GM12878 (cell line): ENCODE data around the gene DSG1. TPM values are rescaled to one million over a fixed set of nuclear protein-coding genes. Genes with fewer than 3 reads are reported as not detected.

Experiments used
- ATAC-seq: fragments of 200-7000 bp; cut with Tn5 transposase; 3 replicates; pipeline ENCODE4 v1.9.1; 2020; ENCODE audit warnings: mild to moderate bottlenecking, moderate library complexity
- BruUV-seq: library from RNA; stranded (reverse); fragments of 400-500 nt; replicated peaks from 2 replicates; lab custom pipeline; 2021; lab: Mats Ljungman, UMichigan
- CTCF ChIA-PET: fragments of 300-600 bp; sonication (Branson Sonifier 250); formaldehyde crosslinking; extraction: SDS; loops from one replicate; lab custom pipeline; 2021; ENCODE audit warnings: inconsistent platforms; lab: Yijun Ruan, JAX
- POLR2A ChIA-PET: fragments of 350-600 bp; formaldehyde crosslinking; extraction: SDS; loops from one replicate; lab custom pipeline; 2021; ENCODE audit warnings: inconsistent platforms; lab: Charles Lee
- RAD21 ChIA-PET: fragments of 300-600 bp; sonication (Branson Sonifier 250); formaldehyde crosslinking; loops from one replicate; lab custom pipeline; 2023; ENCODE audit warnings: antibody characterized with exemption; ENCODE audit not compliant: unreplicated experiment; lab: Charles Lee
- SMC1A ChIA-PET: fragments of 300-600 bp; sonication (Branson Sonifier 250); formaldehyde crosslinking; loops from one replicate; lab custom pipeline; 2023; ENCODE audit not compliant: unreplicated experiment, uncharacterized antibody; lab: Charles Lee
- DNase-seq: peaks from one replicate; pipeline ENCODE4 v3.0.0-alpha.2; 2011; ENCODE audit warnings: low read depth, low spot score
- FAIRE-seq: peaks from 3 replicates; lab custom pipeline; 2011; peaks lifted over from hg19 to GRCh38; lab: Jason Lieb, UNC
- H2AFZ ChIP-seq: 2 replicates; pipeline ENCODE4 v1.6.0; 2011; ENCODE audit warnings: low read depth, low read length, control low read depth; ENCODE audit not compliant: control insufficient read depth
- H3K27ac ChIP-seq: 2 replicates; pipeline ENCODE4 v1.5.1; 2011; ENCODE audit warnings: control low read depth; ENCODE audit not compliant: control insufficient read depth, insufficient read depth
- H3K27me3 ChIP-seq, 2 experiments: replicated peaks in 1 of 2; 2 replicates each; pipeline versions ENCODE4 v1.6.0 to v1.6.1; 2011; ENCODE audit warnings: low read length in 1 of 2; ENCODE audit not compliant: control insufficient read depth in 2 of 2, insufficient read depth in 2 of 2
- H3K36me3 ChIP-seq, 2 experiments: 2 replicates each; pipeline ENCODE4 v1.5.1; 2011; ENCODE audit warnings: low read length in 1 of 2; ENCODE audit not compliant: control insufficient read depth in 2 of 2, insufficient read depth in 2 of 2
- H3K4me1 ChIP-seq: 2 replicates; pipeline ENCODE4 v1.6.1; 2011; ENCODE audit warnings: mild to moderate bottlenecking, low read length, moderate library complexity, mixed read lengths; ENCODE audit not compliant: control insufficient read depth, insufficient read depth
- H3K4me2 ChIP-seq: 2 replicates; pipeline ENCODE4 v1.6.0; 2011; ENCODE audit warnings: control low read depth; ENCODE audit not compliant: control insufficient read depth, insufficient read depth
- H3K4me3 ChIP-seq: fragments of 200-600 bp; sonication (generic); 2 replicates; pipeline ENCODE4 v1.5.1; 2016
- H3K79me2 ChIP-seq: 2 replicates; pipeline ENCODE4 v1.6.0; 2011; ENCODE audit warnings: low read length; ENCODE audit not compliant: control insufficient read depth, insufficient read depth
- H3K9ac ChIP-seq: 2 replicates; pipeline ENCODE4 v1.8.0; 2011; ENCODE audit warnings: low read length, control low read depth, mixed read lengths; ENCODE audit not compliant: control insufficient read depth, insufficient read depth
- H3K9me3 ChIP-seq: replicated peaks from 3 replicates; pipeline ENCODE4 v1.5.1; 2011; ENCODE audit warnings: mild to moderate bottlenecking, low read length; ENCODE audit not compliant: control insufficient read depth, insufficient read depth
- H4K20me1 ChIP-seq: 2 replicates; pipeline ENCODE4 v1.6.0; 2011; ENCODE audit not compliant: control insufficient read depth, insufficient read depth
- FOS ChIP-seq: IDR thresholded peaks from 3 replicates; pipeline ENCODE4 v1.6.1; 2011; ENCODE audit warnings: borderline replicate concordance; ENCODE audit not compliant: insufficient read length; ENCODE audit errors: extremely low read depth
- SMAD1 ChIP-seq: fragments of 450-650 bp; IDR thresholded peaks from 2 replicates; pipeline ENCODE4 v1.6.1; 2018; ENCODE audit warnings: mild to moderate bottlenecking, low read depth; ENCODE audit not compliant: partially characterized antibody
- TAF1 ChIP-seq: IDR thresholded peaks from 2 replicates; pipeline ENCODE4 v1.6.1; 2011; ENCODE audit warnings: mild to moderate bottlenecking, low read depth, low read length, borderline replicate concordance
- TBL1XR1 ChIP-seq: IDR thresholded peaks from 2 replicates; pipeline ENCODE4 v1.6.1; 2012; ENCODE audit warnings: low read depth, low read length, improper control_type of control experiment
- in situ Hi-C: fragments of 300-500 bp; cut with MboI; formaldehyde crosslinking; loops from 9 replicates; pipeline ENCODE4 v1.14.3; 2018; ENCODE audit warnings: mixed read lengths
- intact Hi-C: fragments of 100-400 bp; cut with micrococcal nuclease; formaldehyde crosslinking; loops from one replicate; pipeline ENCODE4 v1.14.2; 2022; ENCODE audit not compliant: unreplicated experiment
- polyA plus RNA-seq, 11 experiments: library from polyadenylated mRNA; depleted of rRNA in 4 of 11; unstranded in 6 of 11; stranded (reverse) in 5 of 11; fragments of >200 nt; fragmentation: Nextera tagmentation in 4 of 11; fragmentation: Illumina TruSeq in 1 of 11; extraction: Ambion mirVana in 4 of 11; extraction: Trizol in 1 of 11; gene quantifications; 1 replicate in 1 of 11; 2 replicates in 10 of 11; pipeline versions ENCODE4 v1.2.1 to v1.2.3, GENCODE V29; 2011 to 2016; ENCODE audit warnings: inconsistent platforms in 2 of 11, missing spikeins in 2 of 11, low read depth in 1 of 11
- total RNA-seq, 4 experiments: library from RNA; depleted of rRNA in 3 of 4; stranded (reverse); fragments of >200 nt in 3 of 4; fragmentation: Illumina TruSeq in 1 of 4; extraction: Trizol in 1 of 4; gene quantifications; 2 replicates each; pipeline versions ENCODE4 v1.2.1 to v1.2.3, GENCODE V29; 2013 to 2021
- TF ChIP-seq, protein P1 (sequence below): IDR thresholded peaks from 2 replicates; pipeline ENCODE4 v1.6.1; 2012; ENCODE audit warnings: low read depth, low read length, improper control_type of control experiment
- TF ChIP-seq, protein P2 (sequence below): IDR thresholded peaks from 2 replicates; pipeline ENCODE4 v1.6.1; 2012; ENCODE audit warnings: improper control_type of control experiment, low read depth, low read length; ENCODE audit not compliant: insufficient replicate concordance
- TF ChIP-seq, protein P3 (sequence below): IDR thresholded peaks from 2 replicates; pipeline ENCODE4 v1.6.1; 2011; ENCODE audit warnings: low read depth, low read length, improper control_type of control experiment, borderline replicate concordance
- TF ChIP-seq, protein P4 (sequence below): fragments of 450-650 bp; IDR thresholded peaks from 2 replicates; pipeline ENCODE4 v1.6.1; 2017; ENCODE audit warnings: mild to moderate bottlenecking, moderate library complexity

The DSG1 gene
- total and polyA plus RNA-seq, 10 of the 15 experiments (the other 5 are each of a cell fraction or from before 2014, with no cell fraction given) = 0.10 to 5.0 (median 2.6) TPM

DNA sequence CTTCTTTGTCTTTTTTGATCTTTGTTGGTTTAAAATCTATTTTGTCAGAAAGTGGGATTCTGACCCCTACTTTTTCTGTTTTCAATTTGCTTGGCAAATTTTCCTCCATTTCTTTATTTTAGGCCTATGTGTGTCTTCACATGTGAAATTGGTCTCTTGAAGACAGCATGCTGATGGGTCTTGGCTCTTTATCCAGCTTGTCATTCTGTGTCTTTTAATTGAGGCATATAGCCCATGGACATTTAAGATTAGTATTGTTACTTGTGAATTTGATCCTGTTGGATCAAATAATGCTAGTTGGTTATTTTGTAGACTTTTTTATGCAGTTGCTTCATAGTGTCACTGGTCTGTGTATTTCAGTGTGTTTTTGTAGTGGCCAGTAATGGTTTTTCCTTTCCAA, 26.3 kb upstream of the DSG1 start:
- Histone ChIP-seq H3K27ac (no peak overlapping the region), H3K4me1 (no peaks in the 10 kb centered on the region), H3K4me2 (no peak overlapping the region), H3K79me2 (no peaks in the 10 kb centered on the region), H3K4me3 (no peak overlapping the region), H4K20me1 (no peaks in the 10 kb centered on the region), H3K9me3 (no peaks in the 10 kb centered on the region; the same call in 2 of the 3 replicates), H3K27me3 (no peaks in the 10 kb centered on the region), H3K36me3 (no peaks in the 10 kb centered on the region), H3K9ac (no peak overlapping the region), H2AFZ (no peak overlapping the region)
- ChIA-PET POLR2A (no interaction called here), CTCF (no interaction called here), RAD21 (no interaction called here), SMC1A (interaction anchor here (0.7 kb wide), 1 partner anchor 1001 kb away, joined by 3 read pairs; no protein-coding TSS in a partner anchor)
- no TSS peak for BruUV-seq
- intact Hi-C loops = no loop called here
- TF ChIP-seq, protein P1, sequence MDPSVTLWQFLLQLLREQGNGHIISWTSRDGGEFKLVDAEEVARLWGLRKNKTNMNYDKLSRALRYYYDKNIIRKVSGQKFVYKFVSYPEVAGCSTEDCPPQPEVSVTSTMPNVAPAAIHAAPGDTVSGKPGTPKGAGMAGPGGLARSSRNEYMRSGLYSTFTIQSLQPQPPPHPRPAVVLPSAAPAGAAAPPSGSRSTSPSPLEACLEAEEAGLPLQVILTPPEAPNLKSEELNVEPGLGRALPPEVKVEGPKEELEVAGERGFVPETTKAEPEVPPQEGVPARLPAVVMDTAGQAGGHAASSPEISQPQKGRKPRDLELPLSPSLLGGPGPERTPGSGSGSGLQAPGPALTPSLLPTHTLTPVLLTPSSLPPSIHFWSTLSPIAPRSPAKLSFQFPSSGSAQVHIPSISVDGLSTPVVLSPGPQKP = no peak
- TF ChIP-seq, protein P2, sequence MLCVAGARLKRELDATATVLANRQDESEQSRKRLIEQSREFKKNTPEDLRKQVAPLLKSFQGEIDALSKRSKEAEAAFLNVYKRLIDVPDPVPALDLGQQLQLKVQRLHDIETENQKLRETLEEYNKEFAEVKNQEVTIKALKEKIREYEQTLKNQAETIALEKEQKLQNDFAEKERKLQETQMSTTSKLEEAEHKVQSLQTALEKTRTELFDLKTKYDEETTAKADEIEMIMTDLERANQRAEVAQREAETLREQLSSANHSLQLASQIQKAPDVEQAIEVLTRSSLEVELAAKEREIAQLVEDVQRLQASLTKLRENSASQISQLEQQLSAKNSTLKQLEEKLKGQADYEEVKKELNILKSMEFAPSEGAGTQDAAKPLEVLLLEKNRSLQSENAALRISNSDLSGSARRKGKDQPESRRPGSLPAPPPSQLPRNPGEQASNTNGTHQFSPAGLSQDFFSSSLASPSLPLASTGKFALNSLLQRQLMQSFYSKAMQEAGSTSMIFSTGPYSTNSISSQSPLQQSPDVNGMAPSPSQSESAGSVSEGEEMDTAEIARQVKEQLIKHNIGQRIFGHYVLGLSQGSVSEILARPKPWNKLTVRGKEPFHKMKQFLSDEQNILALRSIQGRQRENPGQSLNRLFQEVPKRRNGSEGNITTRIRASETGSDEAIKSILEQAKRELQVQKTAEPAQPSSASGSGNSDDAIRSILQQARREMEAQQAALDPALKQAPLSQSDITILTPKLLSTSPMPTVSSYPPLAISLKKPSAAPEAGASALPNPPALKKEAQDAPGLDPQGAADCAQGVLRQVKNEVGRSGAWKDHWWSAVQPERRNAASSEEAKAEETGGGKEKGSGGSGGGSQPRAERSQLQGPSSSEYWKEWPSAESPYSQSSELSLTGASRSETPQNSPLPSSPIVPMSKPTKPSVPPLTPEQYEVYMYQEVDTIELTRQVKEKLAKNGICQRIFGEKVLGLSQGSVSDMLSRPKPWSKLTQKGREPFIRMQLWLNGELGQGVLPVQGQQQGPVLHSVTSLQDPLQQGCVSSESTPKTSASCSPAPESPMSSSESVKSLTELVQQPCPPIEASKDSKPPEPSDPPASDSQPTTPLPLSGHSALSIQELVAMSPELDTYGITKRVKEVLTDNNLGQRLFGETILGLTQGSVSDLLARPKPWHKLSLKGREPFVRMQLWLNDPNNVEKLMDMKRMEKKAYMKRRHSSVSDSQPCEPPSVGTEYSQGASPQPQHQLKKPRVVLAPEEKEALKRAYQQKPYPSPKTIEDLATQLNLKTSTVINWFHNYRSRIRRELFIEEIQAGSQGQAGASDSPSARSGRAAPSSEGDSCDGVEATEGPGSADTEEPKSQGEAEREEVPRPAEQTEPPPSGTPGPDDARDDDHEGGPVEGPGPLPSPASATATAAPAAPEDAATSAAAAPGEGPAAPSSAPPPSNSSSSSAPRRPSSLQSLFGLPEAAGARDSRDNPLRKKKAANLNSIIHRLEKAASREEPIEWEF = no peak
- no peak for TF ChIP-seq TAF1
- TF ChIP-seq, protein P3, sequence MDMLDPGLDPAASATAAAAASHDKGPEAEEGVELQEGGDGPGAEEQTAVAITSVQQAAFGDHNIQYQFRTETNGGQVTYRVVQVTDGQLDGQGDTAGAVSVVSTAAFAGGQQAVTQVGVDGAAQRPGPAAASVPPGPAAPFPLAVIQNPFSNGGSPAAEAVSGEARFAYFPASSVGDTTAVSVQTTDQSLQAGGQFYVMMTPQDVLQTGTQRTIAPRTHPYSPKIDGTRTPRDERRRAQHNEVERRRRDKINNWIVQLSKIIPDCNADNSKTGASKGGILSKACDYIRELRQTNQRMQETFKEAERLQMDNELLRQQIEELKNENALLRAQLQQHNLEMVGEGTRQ = no peak
- TF ChIP-seq TBL1XR1 = no peak
- TF ChIP-seq SMAD1 = no peak
- TF ChIP-seq FOS = no peak
- TF ChIP-seq, protein P4, sequence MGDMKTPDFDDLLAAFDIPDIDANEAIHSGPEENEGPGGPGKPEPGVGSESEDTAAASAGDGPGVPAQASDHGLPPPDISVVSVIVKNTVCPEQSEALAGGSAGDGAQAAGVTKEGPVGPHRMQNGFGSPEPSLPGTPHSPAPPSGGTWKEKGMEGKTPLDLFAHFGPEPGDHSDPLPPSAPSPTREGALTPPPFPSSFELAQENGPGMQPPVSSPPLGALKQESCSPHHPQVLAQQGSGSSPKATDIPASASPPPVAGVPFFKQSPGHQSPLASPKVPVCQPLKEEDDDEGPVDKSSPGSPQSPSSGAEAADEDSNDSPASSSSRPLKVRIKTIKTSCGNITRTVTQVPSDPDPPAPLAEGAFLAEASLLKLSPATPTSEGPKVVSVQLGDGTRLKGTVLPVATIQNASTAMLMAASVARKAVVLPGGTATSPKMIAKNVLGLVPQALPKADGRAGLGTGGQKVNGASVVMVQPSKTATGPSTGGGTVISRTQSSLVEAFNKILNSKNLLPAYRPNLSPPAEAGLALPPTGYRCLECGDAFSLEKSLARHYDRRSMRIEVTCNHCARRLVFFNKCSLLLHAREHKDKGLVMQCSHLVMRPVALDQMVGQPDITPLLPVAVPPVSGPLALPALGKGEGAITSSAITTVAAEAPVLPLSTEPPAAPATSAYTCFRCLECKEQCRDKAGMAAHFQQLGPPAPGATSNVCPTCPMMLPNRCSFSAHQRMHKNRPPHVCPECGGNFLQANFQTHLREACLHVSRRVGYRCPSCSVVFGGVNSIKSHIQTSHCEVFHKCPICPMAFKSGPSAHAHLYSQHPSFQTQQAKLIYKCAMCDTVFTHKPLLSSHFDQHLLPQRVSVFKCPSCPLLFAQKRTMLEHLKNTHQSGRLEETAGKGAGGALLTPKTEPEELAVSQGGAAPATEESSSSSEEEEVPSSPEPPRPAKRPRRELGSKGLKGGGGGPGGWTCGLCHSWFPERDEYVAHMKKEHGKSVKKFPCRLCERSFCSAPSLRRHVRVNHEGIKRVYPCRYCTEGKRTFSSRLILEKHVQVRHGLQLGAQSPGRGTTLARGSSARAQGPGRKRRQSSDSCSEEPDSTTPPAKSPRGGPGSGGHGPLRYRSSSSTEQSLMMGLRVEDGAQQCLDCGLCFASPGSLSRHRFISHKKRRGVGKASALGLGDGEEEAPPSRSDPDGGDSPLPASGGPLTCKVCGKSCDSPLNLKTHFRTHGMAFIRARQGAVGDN = no peak
- FAIRE-seq (no peak), DNase-seq (no peak), ATAC-seq (no peak)
- in situ Hi-C loops = no loop called here
